Uterus (tissue), 4 donors: ENCODE results near the gene NRM. TPM values are rescaled to one million over a fixed set of nuclear protein-coding genes. Genes with fewer than 3 reads are reported as not detected.

ENCODE experiments used
- DNase-seq, 2 donors: peaks; one replicate each; pipeline ENCODE4 v3.0.0-alpha.2; 2019 to 2020
- H3K27ac ChIP-seq, 2 donors: fragments of 200-600 bp; sonication (generic); 1 replicate in 1 of 2; 2 replicates in 1 of 2; pipeline ENCODE4 v1.5.1; 2016 to 2018
- H3K27me3 ChIP-seq, 2 donors: fragments of 200-600 bp; sonication (generic); one replicate each; pipeline ENCODE4 v1.5.1; 2018 to 2019; ENCODE audit warnings: control low read depth in 1 of 2
- H3K36me3 ChIP-seq, 2 donors: fragments of 200-600 bp; sonication (generic); one replicate each; pipeline ENCODE4 v1.5.1; 2019; ENCODE audit warnings: control low read depth in 1 of 2
- H3K4me1 ChIP-seq, 2 donors: fragments of 200-600 bp; sonication (generic); one replicate each; pipeline ENCODE4 v1.5.1; 2018 to 2019; ENCODE audit warnings: control low read depth in 1 of 2
- H3K4me3 ChIP-seq, 2 donors: fragments of 200-600 bp; sonication (generic); 1 replicate in 1 of 2; 2 replicates in 1 of 2; pipeline ENCODE4 v1.5.1; 2018 to 2019; ENCODE audit warnings: mild to moderate bottlenecking in 1 of 2
- H3K9me3 ChIP-seq, 2 donors: fragments of 200-600 bp; sonication (generic); one replicate each; pipeline ENCODE4 v1.5.1; 2019; ENCODE audit warnings: control low read depth in 1 of 2
- CTCF ChIP-seq, 4 experiments: fragments of 200-600 bp in 2 of 4; fragments of 450-650 bp in 2 of 4; sonication (generic) in 2 of 4; IDR thresholded peaks; one replicate each; pipeline ENCODE4 v1.5.1; 2016 to 2019; ENCODE audit warnings: antibody characterized with exemption in 4 of 4, mild to moderate bottlenecking in 2 of 4, moderate library complexity in 1 of 4
- POLR2A ChIP-seq, 2 donors: fragments of 450-650 bp; IDR thresholded peaks; one replicate each; pipeline ENCODE4 v1.6.1; 2016; ENCODE audit warnings: antibody characterized with exemption in 2 of 2, mild to moderate bottlenecking in 1 of 2, moderate library complexity in 1 of 2
- intact Hi-C: fragments of 100-400 bp; cut with DNase I; formaldehyde crosslinking; loops from one replicate; pipeline ENCODE4 v1.15.1; 2023; ENCODE audit warnings: low total_unique reads
- total RNA-seq, 4 donors: library from RNA; depleted of rRNA in 3 of 4; stranded (reverse); fragments of >200 nt in 3 of 4; gene quantifications; one replicate each; pipeline versions ENCODE4 v1.1.0 to v1.2.4, GENCODE V29; 2014 to 2023
- donor health status: DM: yes; HTN: yes; CAD: no.

Gene NRM
- total RNA-seq, 4 donors from 2014 or later, result 0.59 to 29.3 (median 5.4) TPM

DNA sequence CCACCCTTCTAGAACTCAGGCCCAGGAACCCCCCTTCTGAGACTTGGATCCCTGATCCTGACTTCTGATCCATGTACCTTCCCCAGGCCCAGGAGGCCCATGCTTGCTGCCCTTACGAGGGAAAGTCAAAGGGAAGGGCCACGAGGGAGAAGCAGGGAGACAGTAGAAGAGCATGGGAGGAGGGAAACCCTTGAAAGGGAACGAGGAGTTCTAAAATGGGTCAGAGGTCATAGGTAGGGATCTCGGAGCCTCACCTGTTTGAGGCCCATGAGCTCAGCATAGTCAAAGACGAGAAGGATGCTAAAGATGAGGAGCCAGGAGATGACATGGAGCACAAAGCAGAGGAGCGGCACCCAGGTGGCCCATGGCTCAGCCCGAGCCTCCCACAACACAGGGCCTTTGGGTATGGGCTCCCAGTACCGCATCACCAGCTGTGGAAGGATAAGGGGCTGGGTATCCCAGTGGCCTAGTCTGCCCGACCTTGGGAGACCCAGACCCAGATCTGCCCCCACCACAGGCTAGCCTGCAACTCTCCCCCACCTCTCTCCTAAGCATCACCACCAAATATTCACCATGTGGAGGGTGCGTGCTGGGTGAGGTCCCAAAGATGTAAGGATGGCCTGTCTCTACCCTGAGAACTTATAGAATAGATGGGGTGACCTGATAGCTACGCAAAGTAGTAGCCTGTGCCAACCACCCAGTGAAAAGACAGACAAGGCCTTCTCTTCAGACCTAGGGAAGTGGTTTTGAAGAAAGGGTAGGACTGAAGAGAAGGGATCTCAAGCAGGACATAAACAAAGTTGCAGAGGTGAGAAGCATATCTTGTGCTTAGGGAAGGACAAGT is 1.5 kb downstream of the NRM start:
- Histone ChIP-seq H3K9me3 (no peaks in the 10 kb centered on the region), H3K27ac (peak overlapping the region; percentile 98 to 99), H3K4me3 (no peak overlapping the region), H3K36me3 (no peaks in the 10 kb centered on the region), H3K4me1 (peaks cover 8 to 10% of the 10 kb centered on the region in 2 donors), H3K27me3 (no peaks in the 10 kb centered on the region)
- no peak for DNase-seq
- TF ChIP-seq CTCF (IDR thresholded peaks at IDR 0.05) (no peak), POLR2A (IDR thresholded peaks at IDR 0.05) (no peak)
- intact Hi-C loops, result no loop called here

GRCh38 chr6:30688569-30688968 is 2.2 kb downstream of the NRM start:
- Histone ChIP-seq H3K27me3 (no peaks in the 10 kb centered on the region), H3K4me3 (no peak overlapping the region), H3K27ac (peak overlapping the region; percentile 98 to 99), H3K4me1 (peaks cover 8 to 12% of the 10 kb centered on the region in 2 donors), H3K9me3 (no peaks in the 10 kb centered on the region), H3K36me3 (no peaks in the 10 kb centered on the region)
- intact Hi-C loops, result no loop called here
- DNase-seq, result no peak
- TF ChIP-seq CTCF (IDR thresholded peaks at IDR 0.05) (no peak), POLR2A (IDR thresholded peaks at IDR 0.05) (no peak)

DNA sequence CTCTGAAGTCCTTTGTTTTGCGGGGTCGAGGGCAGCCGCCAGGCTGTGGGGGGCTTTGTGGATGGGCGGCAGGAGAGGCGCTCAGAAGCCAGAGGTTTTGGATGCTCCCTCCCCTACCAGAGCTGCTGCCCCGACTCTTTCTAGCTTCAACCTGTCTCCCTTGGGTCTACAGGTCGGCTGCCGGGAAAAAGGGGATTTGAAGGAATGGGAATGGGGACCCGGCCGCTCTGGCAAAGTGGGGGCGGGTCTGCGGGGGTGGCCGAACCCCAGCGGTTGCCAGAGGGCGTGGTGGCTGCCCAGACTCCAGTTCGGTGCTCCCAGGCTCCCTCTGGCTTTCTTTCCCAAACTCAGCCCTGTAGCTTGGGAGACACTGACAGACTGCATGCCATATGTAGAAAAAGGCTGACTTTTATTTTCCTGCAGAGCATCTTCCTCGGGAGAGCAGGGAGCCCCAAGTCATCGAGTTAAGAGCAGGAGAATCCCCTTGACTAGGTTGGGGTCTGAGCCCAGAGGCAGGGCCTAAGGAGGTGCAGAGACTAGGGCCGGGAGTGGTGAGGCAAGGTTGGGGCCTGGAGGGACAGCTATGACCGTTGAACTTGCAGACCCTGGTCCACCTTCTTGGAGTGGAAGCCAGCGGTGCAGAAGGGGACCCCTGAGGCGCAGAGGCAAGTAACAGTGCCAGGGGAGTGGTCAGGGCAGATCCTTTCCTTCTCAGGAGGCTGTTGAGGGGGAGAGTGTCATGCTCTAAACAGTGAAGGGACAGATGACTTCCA is 2.9 kb downstream of the NRM start:
- intact Hi-C loops, result loop anchor here (2.0 kb wide), 1 partner anchor 33 kb away; the partner anchor contains the start of gene TUBB
- peak; percentile 63 to 66 for DNase-seq
- H3K27me3 ChIP-seq, result no peaks in the 10 kb centered on the region
- H3K4me3 ChIP-seq, result peak overlapping the region; percentile 79 to 99
- H3K27ac ChIP-seq, result peak overlapping the region; percentile 98 to 99
- peaks cover 8 to 16% of the 10 kb centered on the region in 2 donors for H3K4me1 ChIP-seq
- TF ChIP-seq CTCF (IDR thresholded peaks at IDR 0.05) (peak; percentile 3 to 43 (median 38)), POLR2A (IDR thresholded peaks at IDR 0.05) (no peak)
- H3K9me3 ChIP-seq, result no peaks in the 10 kb centered on the region
- no peaks in the 10 kb centered on the region for H3K36me3 ChIP-seq

DNA sequence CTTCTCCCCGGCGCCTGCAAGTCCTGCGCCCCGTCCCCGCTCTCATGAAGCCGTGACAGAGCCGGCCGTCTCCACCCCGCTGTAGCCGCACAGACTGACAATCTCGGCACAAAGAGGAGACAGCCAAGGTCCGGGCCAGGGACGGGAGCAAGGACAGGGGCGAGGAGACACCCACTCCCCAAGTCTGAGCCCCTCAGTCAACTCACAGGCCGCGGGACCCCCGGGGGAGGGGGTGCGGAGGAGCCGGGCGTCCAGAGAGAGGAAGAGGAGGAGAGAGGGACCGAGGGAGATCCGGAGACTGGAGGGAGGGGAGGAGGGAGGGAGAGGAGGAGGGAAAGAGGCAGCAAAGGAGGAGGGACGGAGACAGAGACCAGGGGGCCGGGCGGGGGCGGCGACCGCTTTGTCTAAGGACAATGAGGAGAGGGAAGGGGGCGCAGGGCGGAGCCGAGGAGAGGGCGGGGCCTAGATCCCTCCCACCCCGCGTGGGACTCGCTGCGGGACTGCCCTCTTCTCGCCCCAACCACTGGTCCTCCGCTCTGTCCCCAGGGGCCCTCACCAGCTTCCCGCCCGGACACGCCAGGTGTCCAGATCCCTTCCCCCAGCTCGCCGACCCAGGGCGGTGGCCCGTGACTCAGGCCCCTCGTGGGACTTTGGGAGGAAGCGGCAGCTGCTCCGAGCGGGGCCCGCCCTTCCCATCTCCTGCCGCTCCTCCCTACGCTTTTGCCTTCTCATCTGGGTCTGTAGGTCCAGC is 3.7 kb downstream of the NRM start:
- TF ChIP-seq CTCF (IDR thresholded peaks at IDR 0.05) (no peak), POLR2A (IDR thresholded peaks at IDR 0.05) (peak; percentile 23 to 59)
- DNase-seq, result peak; percentile 97
- H3K4me3 ChIP-seq, result peak overlapping the region; percentile 79 to 99
- intact Hi-C loops, result loop anchor here (2.0 kb wide), 1 partner anchor 34 kb away; the partner anchor contains the start of gene TUBB
- no peaks in the 10 kb centered on the region for H3K36me3 ChIP-seq
- no peaks in the 10 kb centered on the region for H3K27me3 ChIP-seq
- H3K4me1 ChIP-seq, result peaks cover 8 to 20% of the 10 kb centered on the region in 2 donors
- H3K9me3 ChIP-seq, result no peaks in the 10 kb centered on the region
- H3K27ac ChIP-seq, result peak overlapping the region; percentile 98 to 99
